Articular chondrocyte of knee joint (primary cell): ENCODE results near the gene LYSMD1. TPM values are rescaled to one million over a fixed set of nuclear protein-coding genes. Genes with fewer than 3 reads are reported as not detected.

Experiments
- total RNA-seq: library from RNA; depleted of rRNA; stranded (reverse); fragments of >200 nt; gene quantifications from 2 replicates; pipeline ENCODE4 v1.2.3, GENCODE V29; 2012

Gene LYSMD1
- 7.4 and 9.0 TPM in 2 replicates for total RNA-seq

GRCh38 chr1:151165738-151166504 lies at the start of gene LYSMD1, which contains the start of gene SCNM1:
Gene LYSMD1, minus strand, starts transcription at chr1:151165902. Its CDS starts 644 bp downstream, at chr1:151165258.
Gene SCNM1, plus strand, starts transcription at chr1:151166144. Its CDS starts 9 bp downstream, at chr1:151166153.

DNA sequence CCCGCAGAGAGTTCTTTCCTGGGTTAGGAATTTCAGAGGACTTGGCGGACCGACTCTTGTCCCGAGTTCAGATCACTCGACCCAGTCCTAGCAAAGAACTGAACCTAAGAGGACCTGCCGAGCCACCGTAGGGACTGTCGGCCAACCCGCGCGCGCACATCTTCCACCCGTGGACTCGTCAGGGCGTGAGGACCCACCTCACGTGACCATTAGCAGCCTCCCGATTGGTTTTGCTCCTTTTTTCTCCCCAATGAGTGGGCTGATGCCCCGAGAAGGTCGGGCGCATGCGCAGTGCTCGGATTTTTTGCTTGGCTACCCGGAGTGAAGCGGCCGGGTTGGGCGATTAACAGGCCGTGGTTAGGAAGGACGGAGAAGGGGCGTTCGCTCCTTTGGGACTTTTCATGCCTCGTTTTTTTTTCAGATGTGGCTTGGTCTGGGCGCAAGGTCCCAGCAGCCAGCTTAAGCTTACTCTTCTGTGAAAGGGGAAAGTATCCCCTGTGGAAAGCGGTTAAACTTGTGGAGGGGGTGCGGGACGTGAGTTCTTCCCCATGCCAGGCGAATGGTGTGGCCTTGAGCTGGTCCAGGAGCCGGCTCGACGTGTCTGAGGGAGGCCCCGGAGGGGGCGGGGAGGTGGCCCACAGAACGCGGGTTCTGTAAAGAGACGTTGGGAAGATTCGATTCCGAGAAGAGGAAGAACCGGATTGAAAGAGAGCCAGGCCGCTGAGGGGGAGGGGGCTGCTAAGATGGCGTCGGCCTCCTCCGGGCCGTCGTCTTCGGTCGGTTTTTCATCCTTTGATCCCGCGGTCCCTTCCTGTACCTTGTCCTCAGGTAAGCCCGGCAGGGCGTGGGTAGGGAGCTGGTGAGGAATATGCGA lies 32.8 kb upstream of the LYSMD1 start, which contains the start of gene PIP5K1A:
Gene PIP5K1A (plus strand): TSS at position 299 of the 874 bp plus-strand sequence. CDS start 445 bp downstream, at position 744.

DNA sequence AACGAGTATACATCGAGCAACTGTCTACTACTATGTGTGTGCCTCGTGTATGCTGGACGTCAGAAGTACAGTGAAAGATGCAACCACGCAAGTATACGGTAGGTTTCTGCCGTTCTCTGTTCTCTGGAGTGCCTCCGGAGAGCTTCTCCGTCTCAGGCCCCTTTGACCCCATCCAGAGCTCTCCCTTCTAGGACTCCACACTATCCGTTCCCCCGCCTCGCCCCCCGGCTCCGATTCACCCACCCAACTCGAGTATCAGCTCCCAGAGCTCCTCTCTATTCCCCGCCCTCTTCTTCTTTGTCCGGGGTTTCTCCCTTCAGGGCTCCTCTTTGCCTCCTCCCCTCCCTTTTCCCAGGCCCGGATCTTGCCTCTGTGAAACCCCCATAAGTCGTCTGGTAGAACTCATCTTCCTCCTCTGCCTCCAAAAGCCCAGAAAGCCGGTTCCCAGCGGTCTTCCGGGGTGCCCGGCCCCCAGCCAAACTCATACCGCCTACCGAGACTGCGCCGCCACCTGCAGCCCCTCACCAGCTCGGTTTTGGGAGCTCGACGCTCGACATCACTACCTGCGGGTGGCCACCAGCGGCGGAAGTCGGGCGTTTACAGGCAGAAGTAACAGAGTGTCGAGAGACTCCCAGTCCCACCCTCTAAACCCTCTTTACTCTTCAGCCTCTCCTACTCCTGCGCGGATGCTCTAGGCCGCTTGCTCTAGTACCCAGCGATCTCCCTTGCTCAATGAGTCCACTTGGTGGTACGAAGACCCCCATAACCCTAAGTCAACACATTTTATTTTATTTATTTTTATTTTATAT lies 24.1 kb upstream of the LYSMD1 start, which contains the start of gene VPS72:
Gene VPS72 (minus strand): TSS at position 561 of the 809 bp plus-strand sequence. CDS start 76 bp downstream, at position 485.

GRCh38 chr1:151175863-151176262 lies 10.2 kb upstream of the LYSMD1 start, which contains the start of gene TMOD4:
Gene TMOD4, minus strand, starts transcription at chr1:151175981. Its CDS starts 1,106 bp downstream, at chr1:151174875.

GRCh38 chr1:151156515-151156819 lies 9.2 kb downstream of the LYSMD1 start, which contains the start of gene TNFAIP8L2:
Gene TNFAIP8L2, plus strand, starts transcription at chr1:151156649. Its CDS starts 2,049 bp downstream, at chr1:151158698.

DNA sequence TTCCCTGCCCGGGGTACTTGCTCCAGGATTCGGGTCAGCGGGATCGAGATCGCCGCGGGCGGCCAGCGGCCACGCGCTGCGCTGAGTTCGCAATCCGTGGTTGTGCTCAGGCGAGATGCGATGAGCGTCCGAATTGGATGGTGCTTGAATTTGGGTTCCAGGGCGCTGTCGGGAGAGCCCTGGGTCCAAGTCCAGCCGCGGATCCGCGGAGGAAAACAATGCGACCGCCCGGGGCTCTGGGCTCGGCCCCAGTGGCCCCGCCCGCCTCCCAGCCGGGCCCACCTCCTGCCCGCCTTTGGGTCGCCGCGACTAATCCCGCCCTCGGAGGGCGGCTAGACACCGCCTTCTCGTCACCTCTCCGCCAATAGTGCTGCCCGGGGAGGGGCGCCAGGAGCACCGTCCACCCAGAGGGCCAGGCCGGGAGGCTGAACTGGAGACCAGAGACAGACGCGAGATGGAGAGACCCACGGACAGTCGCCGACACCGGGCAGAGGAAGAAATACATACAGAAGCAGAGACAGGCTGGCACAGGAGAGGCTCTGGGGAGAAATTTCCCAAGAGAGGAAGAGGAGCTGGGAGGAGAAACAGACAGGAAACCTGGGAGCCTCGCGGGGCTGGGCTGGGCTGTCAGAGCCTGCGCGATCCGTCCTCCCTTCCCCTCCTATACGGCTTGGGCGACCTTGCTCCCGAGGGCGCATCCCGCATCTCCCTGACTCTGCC lies 19.1 kb downstream of the LYSMD1 start, which contains the start of gene SEMA6C:
Gene SEMA6C (minus strand): TSS at position 220 of the 720 bp plus-strand sequence. CDS start 4,010 bp downstream, outside the sequence.

Other genes with a start within 250 kb of the LYSMD1 start
- 41.2 and 44.1 TPM in 2 replicates for gene SETDB1, start 239.5 kb downstream of the LYSMD1 start, total RNA-seq
- 170 and 179 TPM in 2 replicates for gene CERS2, start 191.1 kb downstream of the LYSMD1 start, total RNA-seq
- gene ANXA9, start 183.6 kb downstream of the LYSMD1 start, total RNA-seq, result 0.22 and 0.39 TPM in 2 replicates
- 14.0 and 18.5 TPM in 2 replicates for gene MINDY1, start 159.0 kb downstream of the LYSMD1 start, total RNA-seq
- 12.3 and 12.6 TPM in 2 replicates for gene PRUNE1, start 157.5 kb downstream of the LYSMD1 start, total RNA-seq
- gene BNIPL, start 129.3 kb downstream of the LYSMD1 start, total RNA-seq, result 0.32 and 0.52 TPM in 2 replicates
- gene C1orf56, start 118.2 kb downstream of the LYSMD1 start, total RNA-seq, result 3.0 and 3.7 TPM in 2 replicates
- 41.3 and 48.5 TPM in 2 replicates for gene CDC42SE1, start 106.3 kb downstream of the LYSMD1 start, total RNA-seq
- gene MLLT11, start 105.5 kb downstream of the LYSMD1 start, total RNA-seq, result 3.4 and 3.9 TPM in 2 replicates
- gene GABPB2, start 95.1 kb downstream of the LYSMD1 start, total RNA-seq, result 22.0 and 22.9 TPM in 2 replicates
- 1.3 and 1.4 TPM in 2 replicates for gene SEMA6C, start 19.3 kb downstream of the LYSMD1 start, total RNA-seq
- not detected in 2 replicates for gene TNFAIP8L2, start 9.3 kb downstream of the LYSMD1 start, total RNA-seq
- 26.9 and 37.2 TPM in 2 replicates for gene SCNM1, start 242 bp upstream of the LYSMD1 start, total RNA-seq
- gene TMOD4, start 10.1 kb upstream of the LYSMD1 start, total RNA-seq, result 0.32 and 0.52 TPM in 2 replicates
- gene VPS72, start 24.3 kb upstream of the LYSMD1 start, total RNA-seq, result 32.5 and 34.6 TPM in 2 replicates
- gene PIP5K1A, start 32.6 kb upstream of the LYSMD1 start, total RNA-seq, result 78.0 and 88.6 TPM in 2 replicates
- 112 and 120 TPM in 2 replicates for gene PSMD4, start 88.8 kb upstream of the LYSMD1 start, total RNA-seq
- gene ZNF687, start 116.4 kb upstream of the LYSMD1 start, total RNA-seq, result 12.9 and 14.1 TPM in 2 replicates
- gene PI4KB, start 161.5 kb upstream of the LYSMD1 start, total RNA-seq, result 43.9 and 44.8 TPM in 2 replicates
- gene RFX5, start 181.3 kb upstream of the LYSMD1 start, total RNA-seq, result 30.2 and 34.6 TPM in 2 replicates
- gene SELENBP1, start 206.8 kb upstream of the LYSMD1 start, total RNA-seq, result 89.0 and 90.6 TPM in 2 replicates
- 290 and 352 TPM in 2 replicates for gene PSMB4, start 233.7 kb upstream of the LYSMD1 start, total RNA-seq